Cardiac septum (tissue), 1 donor: ENCODE results near the gene IQGAP2. TPM values are rescaled to one million over a fixed set of nuclear protein-coding genes. Genes with fewer than 3 reads are reported as not detected.

Experiments used
- DNase-seq: peaks from one replicate; pipeline ENCODE4 v3.0.0-alpha.2; 2020; ENCODE audit warnings: low spot score
- intact Hi-C: fragments of 100-400 bp; cut with DNase I; formaldehyde crosslinking; loops from one replicate; pipeline ENCODE4 v1.14.0; 2022
- total RNA-seq: library from RNA; stranded (reverse); fragmentation: NEBNext Ultra II Directional; extraction: Animal tissue kit (Norgen Biotek cat#: 25700); gene quantifications from one replicate; pipeline ENCODE4 v1.2.1, GENCODE V29; 2021
- donor health status: DM: no; HTN: no; CAD: no.

Gene IQGAP2
- total RNA-seq, 1 donor from 2014 or later, result 7.9 TPM

GRCh38 chr5:76443066-76443800 is 40.1 kb downstream of the IQGAP2 start:
- DNase-seq, result no peak
- intact Hi-C loops, result no loop called here

- intact Hi-C loops, result no loop called here
Measured at GRCh38 chr5:76445063-76445462, 42.0 kb downstream of the IQGAP2 start.

GRCh38 chr5:76445830-76446229 is 42.7 kb downstream of the IQGAP2 start:
- intact Hi-C loops, result no loop called here

More at GRCh38 chr5:76445063-76445462, 42.0 kb downstream of the IQGAP2 start:
- DNase-seq, result no peak

GRCh38 chr5:76446776-76447175 is 43.7 kb downstream of the IQGAP2 start:
- no peak for DNase-seq
- intact Hi-C loops, result no loop called here

More at GRCh38 chr5:76445830-76446229, 42.7 kb downstream of the IQGAP2 start:
- DNase-seq, result no peak

GRCh38 chr5:76449606-76450005 is 46.5 kb downstream of the IQGAP2 start:
- intact Hi-C loops, result no loop called here

GRCh38 chr5:76450054-76450453 is 47.0 kb downstream of the IQGAP2 start:
- no peak for DNase-seq
- intact Hi-C loops, result no loop called here

More at GRCh38 chr5:76449606-76450005, 46.5 kb downstream of the IQGAP2 start:
- DNase-seq, result no peak

- DNase-seq, result no peak
- intact Hi-C loops, result no loop called here
Measured at GRCh38 chr5:76451031-76451701, 48.1 kb downstream of the IQGAP2 start.

- no peak for DNase-seq
- intact Hi-C loops, result no loop called here
Measured at GRCh38 chr5:76455531-76456133, 52.5 kb downstream of the IQGAP2 start.

GRCh38 chr5:76456258-76456657 is 53.2 kb downstream of the IQGAP2 start:
- intact Hi-C loops, result no loop called here
- DNase-seq, result no peak

GRCh38 chr5:76457674-76458485 is 54.8 kb downstream of the IQGAP2 start:
- intact Hi-C loops, result no loop called here
- DNase-seq, result no peak

GRCh38 chr5:76458486-76458830 is 55.4 kb downstream of the IQGAP2 start:
- no peak for DNase-seq
- intact Hi-C loops, result no loop called here

- no peak for DNase-seq
- intact Hi-C loops, result no loop called here
Measured at GRCh38 chr5:76460104-76460503, 57.0 kb downstream of the IQGAP2 start.

GRCh38 chr5:76462097-76462667 is 59.1 kb downstream of the IQGAP2 start:
- no peak for DNase-seq
- intact Hi-C loops, result no loop called here

GRCh38 chr5:76467216-76467615 is 64.1 kb downstream of the IQGAP2 start:
- DNase-seq, result no peak
- intact Hi-C loops, result no loop called here

- intact Hi-C loops, result no loop called here
- no peak for DNase-seq
Measured at GRCh38 chr5:76468635-76469425, 65.7 kb downstream of the IQGAP2 start.

- intact Hi-C loops, result no loop called here
- no peak for DNase-seq
Measured at GRCh38 chr5:76469656-76470290, 66.7 kb downstream of the IQGAP2 start.

- no peak for DNase-seq
- intact Hi-C loops, result no loop called here
Measured at GRCh38 chr5:76470976-76471375, 67.9 kb downstream of the IQGAP2 start.

- no peak for DNase-seq
- intact Hi-C loops, result no loop called here
Measured at GRCh38 chr5:76471406-76471805, 68.3 kb downstream of the IQGAP2 start.

GRCh38 chr5:76471987-76472334 is 68.9 kb downstream of the IQGAP2 start:
- no peak for DNase-seq

More at GRCh38 chr5:76471987-76472334, 68.9 kb downstream of the IQGAP2 start:
- intact Hi-C loops, result no loop called here
